ENCODE results near the gene HCN2. TPM values are rescaled to one million over a fixed set of nuclear protein-coding genes. Genes with fewer than 3 reads are reported as not detected.

Gene HCN2
- total RNA-seq, 2 experiments from 2014 or later = 0.06 to 1.0 TPM

DNA sequence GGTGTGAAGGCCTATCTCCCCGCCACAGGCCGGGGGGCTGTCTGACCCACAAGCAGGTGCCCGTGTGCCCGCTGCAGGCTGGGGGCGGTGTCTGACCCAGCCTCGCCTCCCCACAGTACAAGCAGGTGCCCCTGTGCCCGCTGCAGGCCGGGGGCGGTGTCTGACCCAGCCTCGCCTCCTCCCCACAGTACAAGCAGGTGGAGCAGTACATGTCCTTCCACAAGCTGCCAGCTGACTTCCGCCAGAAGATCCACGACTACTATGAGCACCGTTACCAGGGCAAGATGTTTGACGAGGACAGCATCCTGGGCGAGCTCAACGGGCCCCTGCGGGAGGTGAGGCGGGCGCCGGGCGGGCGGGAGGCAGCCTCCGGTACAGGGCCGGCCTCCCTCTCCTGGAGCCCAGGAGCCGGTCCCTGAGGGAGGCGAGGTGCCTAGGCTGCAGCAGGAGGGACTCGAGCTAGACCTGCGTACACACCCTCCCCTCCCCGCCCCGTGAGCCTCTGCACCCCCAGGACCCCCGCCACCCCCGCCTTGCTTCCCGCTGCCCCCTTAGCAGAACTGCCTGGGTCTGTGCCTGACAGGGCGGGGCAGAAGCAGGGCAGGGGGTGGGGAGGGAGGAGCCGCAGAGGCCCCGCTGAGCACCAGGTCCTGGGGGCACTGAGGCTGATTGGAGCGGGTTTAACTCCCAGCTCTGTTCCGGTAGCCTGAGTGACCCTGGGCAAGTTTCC lies 20.6 kb downstream of the HCN2 start:
- peak; percentile 79 for DNase-seq (ENCODE audit: low spot score)
- Histone ChIP-seq H3K4me1 (ENCODE audit: insufficient read depth, low read length, poor library complexity, severe bottlenecking) (peaks cover 22% of the 10 kb centered on the region), H3K9me3 (ENCODE audit: low read length) (no peaks in the 10 kb centered on the region), H3K9me2 (ENCODE audit: insufficient read depth, low read length) (no peaks in the 10 kb centered on the region), H3K4me3 (ENCODE audit: low read depth, low read length, poor library complexity, severe bottlenecking) (peak overlapping the region; percentile 66), H3K27ac (ENCODE audit: low read depth, low read length, poor library complexity, severe bottlenecking) (peak overlapping the region; percentile 70), H3K4me2 (ENCODE audit: low read length) (peak overlapping the region; percentile 70), H4K20me1 (ENCODE audit: insufficient read depth, low read length) (no peaks in the 10 kb centered on the region), H2AFZ (ENCODE audit: low read length) (peak overlapping the region; percentile 84), H3K79me2 (ENCODE audit: insufficient read depth, low read depth, low read length) (no peaks in the 10 kb centered on the region), H3K36me3 (ENCODE audit: insufficient read depth, low read length) (peaks cover 25% of the 10 kb centered on the region)
- POLR2A ChIA-PET = no interaction called here
- BruUV-seq (replicated peaks) = no TSS peak
- intact Hi-C loops (cut with micrococcal nuclease; ENCODE audit: unreplicated experiment) = no loop called here
- CTCF ChIA-PET (ENCODE audit: unreplicated experiment) = no interaction called here
- no peak for TF ChIP-seq EZH2phosphoT487 (IDR thresholded peaks at IDR 0.05; ENCODE audit: borderline replicate concordance, low read depth, low read length)
- TF ChIP-seq, protein P1, sequence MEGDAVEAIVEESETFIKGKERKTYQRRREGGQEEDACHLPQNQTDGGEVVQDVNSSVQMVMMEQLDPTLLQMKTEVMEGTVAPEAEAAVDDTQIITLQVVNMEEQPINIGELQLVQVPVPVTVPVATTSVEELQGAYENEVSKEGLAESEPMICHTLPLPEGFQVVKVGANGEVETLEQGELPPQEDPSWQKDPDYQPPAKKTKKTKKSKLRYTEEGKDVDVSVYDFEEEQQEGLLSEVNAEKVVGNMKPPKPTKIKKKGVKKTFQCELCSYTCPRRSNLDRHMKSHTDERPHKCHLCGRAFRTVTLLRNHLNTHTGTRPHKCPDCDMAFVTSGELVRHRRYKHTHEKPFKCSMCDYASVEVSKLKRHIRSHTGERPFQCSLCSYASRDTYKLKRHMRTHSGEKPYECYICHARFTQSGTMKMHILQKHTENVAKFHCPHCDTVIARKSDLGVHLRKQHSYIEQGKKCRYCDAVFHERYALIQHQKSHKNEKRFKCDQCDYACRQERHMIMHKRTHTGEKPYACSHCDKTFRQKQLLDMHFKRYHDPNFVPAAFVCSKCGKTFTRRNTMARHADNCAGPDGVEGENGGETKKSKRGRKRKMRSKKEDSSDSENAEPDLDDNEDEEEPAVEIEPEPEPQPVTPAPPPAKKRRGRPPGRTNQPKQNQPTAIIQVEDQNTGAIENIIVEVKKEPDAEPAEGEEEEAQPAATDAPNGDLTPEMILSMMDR (conservative IDR thresholded peaks at IDR 0.05; ENCODE audit: low read length) = peak; percentile 14; the same call in 1 of the 2 replicates

DNA sequence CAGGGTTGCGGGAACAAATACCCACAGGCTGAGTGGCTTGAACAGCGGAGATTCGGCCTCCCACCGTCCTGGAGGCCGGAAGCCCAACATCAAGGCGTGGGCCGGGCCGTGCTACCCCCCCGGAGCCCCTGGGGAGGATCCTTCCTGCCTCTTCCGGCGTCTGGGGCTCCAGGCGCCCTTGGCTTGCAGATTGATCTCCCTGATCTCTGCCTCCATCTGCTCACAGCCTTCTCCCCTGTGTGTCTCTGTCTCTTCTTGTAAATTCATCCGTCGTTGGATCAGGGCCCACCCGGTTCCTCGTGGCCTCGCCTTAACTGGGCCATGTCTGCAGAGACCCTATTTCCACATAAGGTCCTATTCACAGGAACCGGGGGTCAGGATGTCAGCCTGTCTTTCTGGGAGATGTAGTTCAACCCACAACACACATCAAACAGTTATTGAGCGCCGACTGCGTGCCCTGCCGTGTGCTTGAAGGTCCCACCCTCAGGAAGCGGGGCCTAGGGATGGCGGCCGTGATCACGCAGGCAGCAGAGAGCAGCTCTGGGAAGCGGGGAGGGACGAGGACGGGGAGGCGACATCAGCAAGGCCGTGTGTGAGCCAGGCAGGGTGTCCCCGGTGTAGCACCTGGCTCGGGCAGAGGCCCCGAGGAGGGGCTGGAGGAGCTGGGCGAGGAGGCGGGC lies 21.3 kb downstream of the HCN2 start:
- ChIA-PET POLR2A (no interaction called here), CTCF (ENCODE audit: unreplicated experiment) (interaction anchor here (0.6 kb wide), 1 partner anchor 25 kb away, joined by 3 read pairs; no protein-coding TSS in a partner anchor)
- Histone ChIP-seq H3K9me2 (ENCODE audit: insufficient read depth, low read length) (no peaks in the 10 kb centered on the region), H3K9me3 (ENCODE audit: low read length) (no peaks in the 10 kb centered on the region), H3K4me2 (ENCODE audit: low read length) (peak overlapping the region; percentile 70), H4K20me1 (ENCODE audit: insufficient read depth, low read length) (no peaks in the 10 kb centered on the region), H3K4me3 (ENCODE audit: low read depth, low read length, poor library complexity, severe bottlenecking) (peak overlapping the region; percentile 66), H2AFZ (ENCODE audit: low read length) (peak overlapping the region; percentile 84), H3K79me2 (ENCODE audit: insufficient read depth, low read depth, low read length) (no peaks in the 10 kb centered on the region), H3K4me1 (ENCODE audit: insufficient read depth, low read length, poor library complexity, severe bottlenecking) (peaks cover 22% of the 10 kb centered on the region), H3K36me3 (ENCODE audit: insufficient read depth, low read length) (peaks cover 25% of the 10 kb centered on the region), H3K27ac (ENCODE audit: low read depth, low read length, poor library complexity, severe bottlenecking) (peak overlapping the region; percentile 70)
- no peak for TF ChIP-seq EZH2phosphoT487 (IDR thresholded peaks at IDR 0.05; ENCODE audit: borderline replicate concordance, low read depth, low read length)
- TF ChIP-seq, protein P1 (conservative IDR thresholded peaks at IDR 0.05; ENCODE audit: low read length) = no peak
- DNase-seq (ENCODE audit: low spot score) = peak; percentile 80
- BruUV-seq (replicated peaks) = no TSS peak
- intact Hi-C loops (cut with micrococcal nuclease; ENCODE audit: unreplicated experiment) = no loop called here

DNA sequence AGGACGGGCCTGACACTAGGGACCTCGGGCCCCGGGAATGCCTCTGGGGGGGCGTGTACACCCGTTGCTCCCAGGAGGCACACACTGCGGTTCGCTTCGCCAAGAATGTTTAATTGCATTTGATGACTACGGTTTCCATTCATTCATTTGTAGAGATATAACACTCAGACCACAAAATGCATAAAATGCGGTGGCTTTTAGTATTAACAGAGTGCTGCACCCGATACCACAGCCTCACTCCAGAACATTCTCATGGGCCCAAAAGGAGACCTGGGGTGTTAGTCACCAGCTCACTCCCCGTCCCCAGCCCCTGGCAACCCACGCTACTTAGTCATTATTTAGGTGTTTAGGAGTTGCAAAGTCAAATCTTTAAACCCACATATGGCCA lies 21.8 kb downstream of the HCN2 start:
- H3K4me3 ChIP-seq (ENCODE audit: low read depth, low read length, poor library complexity, severe bottlenecking) = no peak overlapping the region
- no peaks in the 10 kb centered on the region for H4K20me1 ChIP-seq (ENCODE audit: insufficient read depth, low read length)
- TF ChIP-seq, protein P1 (conservative IDR thresholded peaks at IDR 0.05; ENCODE audit: low read length) = no peak
- no peak for TF ChIP-seq EZH2phosphoT487 (IDR thresholded peaks at IDR 0.05; ENCODE audit: borderline replicate concordance, low read depth, low read length)
- no peaks in the 10 kb centered on the region for H3K9me2 ChIP-seq (ENCODE audit: insufficient read depth, low read length)
- DNase-seq (ENCODE audit: low spot score) = no peak
- H2AFZ ChIP-seq (ENCODE audit: low read length) = peak overlapping the region; percentile 84; the same call in 1 of the 2 replicates
- POLR2A ChIA-PET = no interaction called here
- CTCF ChIA-PET (ENCODE audit: unreplicated experiment) = interaction anchor here (0.6 kb wide), 1 partner anchor 26 kb away, joined by 3 read pairs; no protein-coding TSS in a partner anchor
- no peaks in the 10 kb centered on the region for H3K79me2 ChIP-seq (ENCODE audit: insufficient read depth, low read depth, low read length)
- no TSS peak for BruUV-seq (replicated peaks)
- peaks cover 22% of the 10 kb centered on the region for H3K4me1 ChIP-seq (ENCODE audit: insufficient read depth, low read length, poor library complexity, severe bottlenecking)
- peak overlapping the region; percentile 70 for H3K4me2 ChIP-seq (ENCODE audit: low read length)
- intact Hi-C loops (cut with micrococcal nuclease; ENCODE audit: unreplicated experiment) = no loop called here
- H3K9me3 ChIP-seq (ENCODE audit: low read length) = no peaks in the 10 kb centered on the region
- H3K27ac ChIP-seq (ENCODE audit: low read depth, low read length, poor library complexity, severe bottlenecking) = peak overlapping the region; percentile 70
- peaks cover 25% of the 10 kb centered on the region for H3K36me3 ChIP-seq (ENCODE audit: insufficient read depth, low read length)

All from OCI-LY7 (cell line).